Measurements from ENCODE around the gene OXLD1. TPM values are rescaled to one million over a fixed set of nuclear protein-coding genes. Genes with fewer than 3 reads are reported as not detected.

Gene OXLD1
- total RNA-seq, 1 experiment from 2014 or later = 37.0 TPM

GRCh38 chr17:81672954-81673353 is 6.5 kb upstream of the OXLD1 start:
- Mint-ChIP-seq H3K9me3 (ENCODE audit: unreplicated experiment) (no peaks in the 10 kb centered on the region), H3K27ac (ENCODE audit: unreplicated experiment) (no peak overlapping the region), H3K4me1 (ENCODE audit: low read depth, unreplicated experiment) (peaks cover 10% of the 10 kb centered on the region), H3K4me3 (ENCODE audit: unreplicated experiment) (no peak overlapping the region), H3K36me3 (ENCODE audit: insufficient read depth, unreplicated experiment) (peaks cover 89% of the 10 kb centered on the region), H3K27me3 (ENCODE audit: insufficient read depth, unreplicated experiment) (no peaks in the 10 kb centered on the region)
- no peak for TF ChIP-seq CTCF (IDR thresholded peaks at IDR 0.05; ENCODE audit: insufficient read depth in 1 of 2, low read depth in 1 of 2, low read length in 1 of 2, severe bottlenecking in 1 of 2, unreplicated experiment in 1 of 2)
- ChIA-PET CTCF (no interaction called here), POLR2A (no interaction called here)
- H3K4me3 ChIP-seq (ENCODE audit: low read depth, low read length) = no peak overlapping the region
- no TSS peak for BruUV-seq (replicated peaks)
- no peaks in the 10 kb centered on the region for H3K27me3 ChIP-seq (replicated peaks; ENCODE audit: control insufficient read depth, insufficient read depth, low read length)
- intact Hi-C loops (cut with micrococcal nuclease; ENCODE audit: unreplicated experiment) = no loop called here
- H3K9me3 ChIP-seq = no peaks in the 10 kb centered on the region
- H3K4me1 ChIP-seq = no peaks in the 10 kb centered on the region
- H3K36me3 ChIP-seq (ENCODE audit: control insufficient read depth, insufficient read depth, low read length) = peaks cover 7% of the 10 kb centered on the region; the same call in 1 of the 2 replicates
- DNase-seq = no peak

- intact Hi-C loops (cut with micrococcal nuclease; ENCODE audit: unreplicated experiment) = no loop called here
- no peak for TF ChIP-seq CTCF (IDR thresholded peaks at IDR 0.05; ENCODE audit: insufficient read depth in 1 of 2, low read depth in 1 of 2, low read length in 1 of 2, severe bottlenecking in 1 of 2, unreplicated experiment in 1 of 2)
- peaks cover 14% of the 10 kb centered on the region for H3K4me1 Mint-ChIP-seq (ENCODE audit: low read depth, unreplicated experiment)
- peaks cover 89% of the 10 kb centered on the region for H3K36me3 Mint-ChIP-seq (ENCODE audit: insufficient read depth, unreplicated experiment)
- Histone ChIP-seq H3K4me1 (peaks cover 4% of the 10 kb centered on the region; the same call in 1 of the 2 replicates), H3K9me3 (no peaks in the 10 kb centered on the region), H3K4me3 (ENCODE audit: low read depth, low read length) (no peak overlapping the region), H3K36me3 (ENCODE audit: control insufficient read depth, insufficient read depth, low read length) (peaks cover 7% of the 10 kb centered on the region; the same call in 1 of the 2 replicates), H3K27me3 (replicated peaks; ENCODE audit: control insufficient read depth, insufficient read depth, low read length) (no peaks in the 10 kb centered on the region)
- no peak overlapping the region for H3K4me3 Mint-ChIP-seq (ENCODE audit: unreplicated experiment)
- DNase-seq = no peak
- ChIA-PET POLR2A (interaction anchor here (0.6 kb wide), 1 partner anchor 791 kb away, joined by 3 read pairs; no protein-coding TSS in a partner anchor), CTCF (no interaction called here)
- BruUV-seq (replicated peaks) = no TSS peak
- H3K27me3 Mint-ChIP-seq (ENCODE audit: insufficient read depth, unreplicated experiment) = no peaks in the 10 kb centered on the region
- no peak overlapping the region for H3K27ac Mint-ChIP-seq (ENCODE audit: unreplicated experiment)
- no peaks in the 10 kb centered on the region for H3K9me3 Mint-ChIP-seq (ENCODE audit: unreplicated experiment)
Measured at GRCh38 chr17:81672504-81672903, 6.1 kb upstream of the OXLD1 start.

GRCh38 chr17:81667754-81668153 is 1.3 kb upstream of the OXLD1 start:
- CTCF ChIA-PET = interaction anchor here (0.6 kb wide), 1 partner anchor 487 kb away, joined by 4 read pairs; no protein-coding TSS in a partner anchor
- peaks cover 6% of the 10 kb centered on the region; the same call in 1 of the 2 replicates for H3K36me3 ChIP-seq (ENCODE audit: control insufficient read depth, insufficient read depth, low read length)

More at GRCh38 chr17:81667754-81668153, 1.3 kb upstream of the OXLD1 start:
- POLR2A ChIA-PET = interaction anchor here (0.7 to 1.6 kb wide), 2 partner anchors 15 to 370 kb away, joined by 5 to 13 read pairs; partner anchors contain the start of gene DCXR
- H3K27me3 Mint-ChIP-seq (ENCODE audit: insufficient read depth, unreplicated experiment) = no peaks in the 10 kb centered on the region
- peak overlapping the region; percentile 90 for H3K4me3 Mint-ChIP-seq (ENCODE audit: unreplicated experiment)
- no peak for TF ChIP-seq CTCF (IDR thresholded peaks at IDR 0.05; ENCODE audit: insufficient read depth in 1 of 2, low read depth in 1 of 2, low read length in 1 of 2, severe bottlenecking in 1 of 2, unreplicated experiment in 1 of 2)
- Histone ChIP-seq H3K27me3 (replicated peaks; ENCODE audit: control insufficient read depth, insufficient read depth, low read length) (no peaks in the 10 kb centered on the region), H3K4me1 (peaks cover 14% of the 10 kb centered on the region), H3K9me3 (no peaks in the 10 kb centered on the region), H3K4me3 (ENCODE audit: low read depth, low read length) (no peak overlapping the region; the same call in 1 of the 2 replicates)
- intact Hi-C loops (cut with micrococcal nuclease; ENCODE audit: unreplicated experiment) = no loop called here
- H3K4me1 Mint-ChIP-seq (ENCODE audit: low read depth, unreplicated experiment) = peaks cover 24% of the 10 kb centered on the region
- peaks cover 67% of the 10 kb centered on the region for H3K36me3 Mint-ChIP-seq (ENCODE audit: insufficient read depth, unreplicated experiment)
- no peaks in the 10 kb centered on the region for H3K9me3 Mint-ChIP-seq (ENCODE audit: unreplicated experiment)
- peak overlapping the region; percentile 86 for H3K27ac Mint-ChIP-seq (ENCODE audit: unreplicated experiment)
- DNase-seq = no peak
- no TSS peak for BruUV-seq (replicated peaks)
